Mesothelial cell of epicardium (in vitro differentiated cells): ENCODE results near the gene ELMO3. TPM values are rescaled to one million over a fixed set of nuclear protein-coding genes. Genes with fewer than 3 reads are reported as not detected.

ENCODE experiments used
- DNase-seq, 2 experiments: peaks; one replicate each; pipeline ENCODE4 v3.0.0; 2021; ENCODE audit warnings: low spot score in 2 of 2; ENCODE audit not compliant: unreplicated experiment in 2 of 2
- H3K27ac Mint-ChIP-seq: 2 replicates; pipeline ENCODE4 v1.8.0; 2021; ENCODE audit warnings: mixed read lengths
- H3K27me3 Mint-ChIP-seq: 2 replicates; pipeline ENCODE4 v1.8.0; 2021; ENCODE audit warnings: low read depth, mixed read lengths
- H3K36me3 Mint-ChIP-seq: 2 replicates; pipeline ENCODE4 v1.8.0; 2021; ENCODE audit warnings: mixed read lengths
- H3K4me1 Mint-ChIP-seq: 2 replicates; pipeline ENCODE4 v1.8.0; 2021; ENCODE audit warnings: mixed read lengths
- H3K4me3 Mint-ChIP-seq: 2 replicates; pipeline ENCODE4 v1.8.0; 2021; ENCODE audit warnings: mild to moderate bottlenecking, moderate library complexity, mixed read lengths
- H3K9me3 Mint-ChIP-seq: 2 replicates; pipeline ENCODE4 v1.8.0; 2021; ENCODE audit warnings: mixed read lengths
- total RNA-seq: library from RNA; stranded (reverse); gene quantifications from 3 replicates; pipeline ENCODE4 v1.2.1, GENCODE V29; 2021
- TF ChIP-seq, protein P1 (sequence below): fragments of 200-600 bp; sonication (generic); IDR thresholded peaks from one replicate; pipeline ENCODE4 v1.5.0; 2021; ENCODE audit warnings: antibody characterized with exemption; ENCODE audit not compliant: unreplicated experiment

The ELMO3 gene
- total RNA-seq, 1 donor from 2014 or later, result 9.7 TPM

DNA sequence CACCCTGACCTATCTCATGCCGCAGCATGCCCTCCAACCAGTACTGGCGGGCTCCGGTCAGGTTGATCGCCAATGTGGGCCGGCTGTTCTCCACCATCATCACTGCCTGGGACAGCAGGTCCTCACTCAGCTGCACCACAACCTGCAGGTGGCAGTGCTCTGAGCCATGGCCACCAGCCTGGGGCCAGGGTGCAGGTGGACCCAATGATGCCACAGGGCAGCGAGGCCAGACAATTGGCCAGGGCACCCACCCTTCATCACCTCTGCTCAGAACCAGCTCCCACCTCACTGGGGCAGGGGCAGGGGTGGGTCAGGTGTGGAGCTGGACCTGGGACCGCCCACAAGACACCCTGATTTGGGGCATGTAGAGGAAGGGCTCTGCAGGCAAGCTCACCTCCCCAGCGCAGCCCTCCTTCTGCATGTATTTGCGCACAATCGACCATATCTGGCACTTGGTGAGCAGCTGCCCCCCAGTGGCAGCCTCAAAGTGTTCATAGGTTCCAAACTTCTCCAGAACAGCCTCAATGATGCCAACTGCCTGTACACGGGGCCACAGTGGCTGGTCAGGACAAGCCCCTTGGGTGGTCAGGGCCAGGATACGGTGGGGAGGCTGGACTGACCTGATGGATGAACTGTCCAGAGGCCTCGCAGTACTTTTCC, 19.4 kb upstream of the ELMO3 start:
- H3K9me3 Mint-ChIP-seq, result no peaks in the 10 kb centered on the region
- no peak overlapping the region for H3K27ac Mint-ChIP-seq
- H3K27me3 Mint-ChIP-seq, result peaks cover 22% of the 10 kb centered on the region
- DNase-seq, result no peak
- no peak overlapping the region for H3K4me3 Mint-ChIP-seq
- H3K36me3 Mint-ChIP-seq, result peaks cover 3% of the 10 kb centered on the region
- H3K4me1 Mint-ChIP-seq, result peaks cover 16% of the 10 kb centered on the region
- TF ChIP-seq, protein P1, sequence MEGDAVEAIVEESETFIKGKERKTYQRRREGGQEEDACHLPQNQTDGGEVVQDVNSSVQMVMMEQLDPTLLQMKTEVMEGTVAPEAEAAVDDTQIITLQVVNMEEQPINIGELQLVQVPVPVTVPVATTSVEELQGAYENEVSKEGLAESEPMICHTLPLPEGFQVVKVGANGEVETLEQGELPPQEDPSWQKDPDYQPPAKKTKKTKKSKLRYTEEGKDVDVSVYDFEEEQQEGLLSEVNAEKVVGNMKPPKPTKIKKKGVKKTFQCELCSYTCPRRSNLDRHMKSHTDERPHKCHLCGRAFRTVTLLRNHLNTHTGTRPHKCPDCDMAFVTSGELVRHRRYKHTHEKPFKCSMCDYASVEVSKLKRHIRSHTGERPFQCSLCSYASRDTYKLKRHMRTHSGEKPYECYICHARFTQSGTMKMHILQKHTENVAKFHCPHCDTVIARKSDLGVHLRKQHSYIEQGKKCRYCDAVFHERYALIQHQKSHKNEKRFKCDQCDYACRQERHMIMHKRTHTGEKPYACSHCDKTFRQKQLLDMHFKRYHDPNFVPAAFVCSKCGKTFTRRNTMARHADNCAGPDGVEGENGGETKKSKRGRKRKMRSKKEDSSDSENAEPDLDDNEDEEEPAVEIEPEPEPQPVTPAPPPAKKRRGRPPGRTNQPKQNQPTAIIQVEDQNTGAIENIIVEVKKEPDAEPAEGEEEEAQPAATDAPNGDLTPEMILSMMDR, result no peak

DNA sequence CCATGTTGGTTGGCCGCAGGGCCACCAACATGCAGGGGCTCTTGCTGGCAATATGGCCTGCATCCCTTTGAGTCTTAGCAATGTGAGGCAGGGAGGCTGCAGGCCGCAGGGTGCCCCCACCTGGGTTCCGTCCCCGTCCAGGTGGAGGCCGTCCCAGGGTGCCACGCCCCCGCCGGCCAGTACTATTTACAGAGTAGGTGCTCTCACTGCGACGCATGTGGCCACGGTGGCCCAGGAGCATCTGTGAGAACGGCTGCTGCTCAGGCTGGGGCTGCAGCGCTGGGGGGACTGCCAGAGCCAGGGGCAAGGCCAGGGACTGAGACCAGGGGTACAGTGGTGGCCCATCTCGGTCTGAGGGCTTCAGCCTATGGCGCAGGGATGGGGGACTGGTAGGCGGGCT, 18.8 kb upstream of the ELMO3 start:
- Mint-ChIP-seq H3K4me1 (peaks cover 21% of the 10 kb centered on the region), H3K27ac (no peak overlapping the region), H3K9me3 (no peaks in the 10 kb centered on the region)

DNA sequence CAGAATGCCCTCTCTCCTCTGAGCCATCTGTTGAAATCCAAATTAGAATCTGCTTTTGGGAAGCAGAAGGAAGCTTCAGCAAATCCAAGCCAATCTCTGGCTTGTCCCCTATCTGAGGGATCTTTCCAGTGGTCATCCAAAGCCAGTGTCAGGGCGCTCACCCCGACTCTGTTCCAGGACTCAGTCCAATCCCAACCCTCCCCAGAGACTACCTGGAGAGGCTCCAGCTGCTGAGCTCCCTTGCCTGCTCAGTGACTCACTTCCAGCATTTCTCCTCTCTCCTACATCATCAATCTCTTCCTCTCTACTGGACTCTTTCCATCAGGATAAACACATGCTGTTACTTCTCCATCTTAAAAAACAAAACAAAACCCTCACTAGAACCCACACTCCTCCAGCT, 17.6 kb upstream of the ELMO3 start:
- TF ChIP-seq, protein P1, result no peak
- Mint-ChIP-seq H3K4me3 (no peak overlapping the region), H3K27me3 (peaks cover 23% of the 10 kb centered on the region), H3K36me3 (peaks cover 3% of the 10 kb centered on the region), H3K9me3 (no peaks in the 10 kb centered on the region), H3K27ac (no peak overlapping the region), H3K4me1 (peaks cover 28% of the 10 kb centered on the region)
- no peak for DNase-seq

More for the DNA sequence above, 18.8 kb upstream of the ELMO3 start:
- TF ChIP-seq, protein P1, result no peak
- peaks cover 3% of the 10 kb centered on the region for H3K36me3 Mint-ChIP-seq
- H3K27me3 Mint-ChIP-seq, result peaks cover 23% of the 10 kb centered on the region
- no peak for DNase-seq
- no peak overlapping the region for H3K4me3 Mint-ChIP-seq

DNA sequence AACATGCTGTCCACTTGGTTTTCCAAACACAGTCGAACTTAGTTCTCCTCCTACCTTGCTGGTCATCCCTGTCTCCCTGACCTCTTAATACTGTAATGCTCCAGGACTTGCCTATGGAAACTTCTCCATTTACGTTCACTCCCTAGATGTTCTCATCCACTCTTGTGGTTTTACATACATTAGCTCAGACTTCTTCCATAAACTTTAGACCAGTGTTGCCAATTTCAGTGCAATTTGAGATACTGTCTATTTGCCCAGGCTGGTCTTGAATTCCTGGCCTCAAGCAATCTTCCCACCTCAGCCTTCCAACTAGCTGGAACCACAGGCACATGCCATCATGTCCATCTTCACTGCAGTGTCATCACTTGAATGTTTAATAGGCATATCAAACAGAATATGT, 16.6 kb upstream of the ELMO3 start:
- DNase-seq, result no peak
- H3K4me1 Mint-ChIP-seq, result peaks cover 31% of the 10 kb centered on the region
- H3K4me3 Mint-ChIP-seq, result no peak overlapping the region
- no peaks in the 10 kb centered on the region for H3K9me3 Mint-ChIP-seq
- peaks cover 22% of the 10 kb centered on the region for H3K27me3 Mint-ChIP-seq
- H3K27ac Mint-ChIP-seq, result no peak overlapping the region
- peaks cover 3% of the 10 kb centered on the region for H3K36me3 Mint-ChIP-seq
- TF ChIP-seq, protein P1, result no peak

DNA sequence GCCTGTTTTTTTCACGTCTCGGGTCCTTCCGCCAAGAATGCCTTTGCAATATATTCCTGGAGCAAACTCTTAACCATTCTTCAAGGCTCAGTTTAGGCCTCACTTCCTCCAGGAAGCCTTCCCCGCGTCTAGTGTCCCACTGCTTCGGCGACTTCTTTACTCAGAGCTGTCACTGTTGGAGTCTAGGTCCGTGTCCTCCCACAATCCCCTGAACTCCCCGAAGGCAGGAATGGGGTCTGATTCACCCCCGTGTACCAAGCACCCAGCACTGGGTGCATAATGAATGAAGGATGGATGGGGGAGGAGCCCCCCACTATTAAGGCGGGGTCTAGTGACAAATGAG, 15.7 kb upstream of the ELMO3 start:
- H3K9me3 Mint-ChIP-seq, result no peaks in the 10 kb centered on the region
- TF ChIP-seq, protein P1, result no peak
- no peak for DNase-seq

More for the DNA sequence above, 15.7 kb upstream of the ELMO3 start:
- H3K27me3 Mint-ChIP-seq, result peaks cover 17% of the 10 kb centered on the region
- peaks cover 24% of the 10 kb centered on the region for H3K4me1 Mint-ChIP-seq
- H3K27ac Mint-ChIP-seq, result no peak overlapping the region
- no peak overlapping the region for H3K4me3 Mint-ChIP-seq
- peaks cover 3% of the 10 kb centered on the region for H3K36me3 Mint-ChIP-seq
